HepG2 (cell line): ENCODE data around the gene ADAR.

Experiments
- POLR2AphosphoS5 ChIP-seq: IDR thresholded peaks from 2 replicates; pipeline ENCODE4 v1.6.1; 2012; ENCODE audit warnings: low read depth, low read length
- ZNF431 ChIP-seq: sonication (generic); formaldehyde crosslinking; IDR thresholded peaks from 2 replicates; pipeline ENCODE4 v1.9.0; 2022; ENCODE audit warnings: missing genetic modification reagents, low read depth, mild to moderate bottlenecking, borderline replicate concordance
- TF ChIP-seq, protein P1 (sequence below): sonication (generic); formaldehyde crosslinking; IDR thresholded peaks from 2 replicates; pipeline ENCODE4 v1.8.0; 2022; ENCODE audit warnings: missing genetic modification reagents, mild to moderate bottlenecking, borderline replicate concordance
- TF ChIP-seq, protein P2 (sequence below): sonication (generic); formaldehyde crosslinking; IDR thresholded peaks from 2 replicates; pipeline ENCODE4 v1.5.0; 2020; ENCODE audit warnings: mild to moderate bottlenecking, missing genetic modification reagents, moderate library complexity

DNA sequence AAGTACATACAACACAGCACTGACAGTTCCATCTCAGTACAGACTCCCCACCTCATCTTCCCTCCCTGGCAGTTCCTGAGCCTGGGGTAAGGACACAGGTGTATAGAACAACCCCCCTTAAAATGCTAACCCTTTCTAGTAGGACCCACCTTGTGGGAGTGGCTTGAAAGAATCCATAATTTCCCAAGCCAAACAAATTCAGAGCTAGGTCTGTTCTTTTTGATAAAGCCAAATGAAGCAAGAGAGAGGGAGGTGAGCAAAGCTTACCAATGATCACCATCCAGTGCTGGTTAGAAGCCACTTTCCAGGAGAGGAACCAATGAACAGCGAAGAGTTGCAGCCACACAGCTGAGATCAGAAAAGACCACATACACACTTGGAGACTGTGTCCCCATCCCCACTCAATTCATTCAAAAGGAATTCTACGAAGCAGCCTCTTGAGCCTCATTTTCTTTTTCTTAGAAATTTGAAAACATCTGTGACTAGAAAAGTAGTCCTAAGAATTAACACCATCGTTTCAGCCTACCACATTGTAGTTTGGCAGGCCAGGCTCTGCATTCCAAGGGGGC, 58.7 kb downstream of the ADAR start:
- TF ChIP-seq, protein P1, sequence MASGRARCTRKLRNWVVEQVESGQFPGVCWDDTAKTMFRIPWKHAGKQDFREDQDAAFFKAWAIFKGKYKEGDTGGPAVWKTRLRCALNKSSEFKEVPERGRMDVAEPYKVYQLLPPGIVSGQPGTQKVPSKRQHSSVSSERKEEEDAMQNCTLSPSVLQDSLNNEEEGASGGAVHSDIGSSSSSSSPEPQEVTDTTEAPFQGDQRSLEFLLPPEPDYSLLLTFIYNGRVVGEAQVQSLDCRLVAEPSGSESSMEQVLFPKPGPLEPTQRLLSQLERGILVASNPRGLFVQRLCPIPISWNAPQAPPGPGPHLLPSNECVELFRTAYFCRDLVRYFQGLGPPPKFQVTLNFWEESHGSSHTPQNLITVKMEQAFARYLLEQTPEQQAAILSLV (CRISPR knock-in tag): no peak
- no peak for TF ChIP-seq POLR2AphosphoS5
- TF ChIP-seq, protein P2, sequence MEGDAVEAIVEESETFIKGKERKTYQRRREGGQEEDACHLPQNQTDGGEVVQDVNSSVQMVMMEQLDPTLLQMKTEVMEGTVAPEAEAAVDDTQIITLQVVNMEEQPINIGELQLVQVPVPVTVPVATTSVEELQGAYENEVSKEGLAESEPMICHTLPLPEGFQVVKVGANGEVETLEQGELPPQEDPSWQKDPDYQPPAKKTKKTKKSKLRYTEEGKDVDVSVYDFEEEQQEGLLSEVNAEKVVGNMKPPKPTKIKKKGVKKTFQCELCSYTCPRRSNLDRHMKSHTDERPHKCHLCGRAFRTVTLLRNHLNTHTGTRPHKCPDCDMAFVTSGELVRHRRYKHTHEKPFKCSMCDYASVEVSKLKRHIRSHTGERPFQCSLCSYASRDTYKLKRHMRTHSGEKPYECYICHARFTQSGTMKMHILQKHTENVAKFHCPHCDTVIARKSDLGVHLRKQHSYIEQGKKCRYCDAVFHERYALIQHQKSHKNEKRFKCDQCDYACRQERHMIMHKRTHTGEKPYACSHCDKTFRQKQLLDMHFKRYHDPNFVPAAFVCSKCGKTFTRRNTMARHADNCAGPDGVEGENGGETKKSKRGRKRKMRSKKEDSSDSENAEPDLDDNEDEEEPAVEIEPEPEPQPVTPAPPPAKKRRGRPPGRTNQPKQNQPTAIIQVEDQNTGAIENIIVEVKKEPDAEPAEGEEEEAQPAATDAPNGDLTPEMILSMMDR (CRISPR knock-in tag): no peak
- no peak for TF ChIP-seq ZNF431 (CRISPR knock-in tag)
